K562 (cell line): ENCODE measurements around the gene PTGER3. TPM values are rescaled to one million over a fixed set of nuclear protein-coding genes. Genes with fewer than 3 reads are reported as not detected.

Source experiments
- ATAC-seq: fragments of 200-7000 bp; cut with Tn5 transposase; 3 replicates; pipeline ENCODE4 v1.9.1; 2020; ENCODE audit warnings: moderate library complexity
- BruUV-seq: library from RNA; stranded (reverse); fragments of 400-500 nt; replicated peaks from 2 replicates; lab custom pipeline; 2021; lab: Mats Ljungman, UMichigan
- CTCF ChIA-PET: fragments of 300-600 bp; formaldehyde crosslinking; extraction: SDS; loops from one replicate; lab custom pipeline; 2021; ENCODE audit warnings: low intra/inter-chr PET ratio; lab: Yijun Ruan, JAX
- POLR2A ChIA-PET: fragments of 300-600, 350-650 bp; sonication (Branson Sonifier 250); formaldehyde crosslinking; extraction: SDS; loops from one replicate; lab custom pipeline; 2021; ENCODE audit warnings: antibody characterized with exemption, inconsistent platforms; lab: Yijun Ruan, JAX
- DNase-seq, 4 experiments: peaks; one replicate each; pipeline versions ENCODE4 v3.0.0 to v3.0.0-alpha.2; 2011 to 2018; ENCODE audit warnings: low spot score in 3 of 4, mixed read lengths in 3 of 4; ENCODE audit errors: extremely low read depth in 1 of 4
- FAIRE-seq: peaks from 2 replicates; lab custom pipeline; 2011; peaks lifted over from hg19 to GRCh38; lab: Jason Lieb, UNC
- H2AFZ ChIP-seq: 2 replicates; pipeline ENCODE4 v1.6.0; 2011; ENCODE audit warnings: low read depth, low read length, control low read depth, inconsistent platforms
- H3K27ac ChIP-seq: fragments of 200-600 bp; 3 replicates; pipeline ENCODE4 v1.8.0; 2011; ENCODE audit warnings: low read depth, mild to moderate bottlenecking, control low read depth, inconsistent platforms, low read length, moderate library complexity, mixed read lengths; ENCODE audit errors: extremely low read depth
- H3K27me3 ChIP-seq, 2 experiments: fragments of 300-600 bp in 1 of 2; 2 replicates in 1 of 2; 3 replicates in 1 of 2; pipeline versions ENCODE4 v1.6.0 to v1.8.0; 2011; ENCODE audit warnings: inconsistent platforms in 2 of 2, low read length in 2 of 2, mild to moderate bottlenecking in 1 of 2, mixed read lengths in 1 of 2, moderate library complexity in 1 of 2; ENCODE audit not compliant: control insufficient read depth in 2 of 2, insufficient read depth in 2 of 2
- H3K36me3 ChIP-seq: fragments of 300-600 bp; 3 replicates; pipeline ENCODE4 v1.8.0; 2011; ENCODE audit warnings: mild to moderate bottlenecking, low read length, inconsistent platforms; ENCODE audit not compliant: control insufficient read depth, insufficient read depth
- H3K4me1 ChIP-seq, 2 experiments: fragments of 200-600 bp in 1 of 2; replicated peaks in 1 of 2; 2 replicates in 1 of 2; 3 replicates in 1 of 2; pipeline versions ENCODE4 v1.5.1 to v1.8.0; 2011; ENCODE audit warnings: inconsistent platforms in 2 of 2, low read length in 2 of 2, mild to moderate bottlenecking in 1 of 2, mixed read lengths in 1 of 2, moderate library complexity in 1 of 2; ENCODE audit not compliant: control insufficient read depth in 2 of 2, insufficient read depth in 2 of 2
- H3K4me2 ChIP-seq: 2 replicates; pipeline ENCODE4 v1.6.1; 2011; ENCODE audit warnings: low read length, control low read depth, inconsistent platforms, mixed read lengths; ENCODE audit not compliant: insufficient read depth
- H3K4me3 ChIP-seq: fragments of 200-600 bp; sonication (generic), shearing (Covaris generic); 2 replicates; pipeline ENCODE4 v1.5.1; 2016; ENCODE audit warnings: control low read depth, inconsistent platforms
- H3K79me2 ChIP-seq: fragments of 200-600 bp; 3 replicates; pipeline ENCODE4 v1.8.0; 2011; ENCODE audit warnings: low read length, inconsistent platforms; ENCODE audit not compliant: control insufficient read depth, insufficient read depth
- H3K9ac ChIP-seq, 2 experiments: 2 replicates each; pipeline versions ENCODE4 v1.6.0 to v1.6.1; 2011; ENCODE audit warnings: low read depth in 2 of 2, low read length in 2 of 2, control low read depth in 1 of 2, inconsistent platforms in 1 of 2, mild to moderate bottlenecking in 1 of 2, mixed read lengths in 1 of 2; ENCODE audit not compliant: insufficient read depth in 1 of 2
- H3K9me1 ChIP-seq: one replicate; pipeline ENCODE4 v1.6.0; 2011; ENCODE audit warnings: inconsistent platforms, mild to moderate bottlenecking, low read length, moderate library complexity; ENCODE audit not compliant: control insufficient read depth, insufficient read depth
- H3K9me3 ChIP-seq: replicated peaks from 2 replicates; pipeline ENCODE4 v1.5.1; 2011; ENCODE audit warnings: low read depth, low read length, inconsistent platforms; ENCODE audit not compliant: control insufficient read depth, insufficient read depth
- H4K20me1 ChIP-seq: replicated peaks from 2 replicates; pipeline ENCODE4 v1.6.1; 2011; ENCODE audit warnings: low read length, inconsistent platforms, mixed read lengths; ENCODE audit not compliant: control insufficient read depth, insufficient read depth
- HIVEP1 ChIP-seq: fragments of 250-450 bp; sonication (Bioruptor Pico); IDR thresholded peaks from 2 replicates; pipeline ENCODE4 v1.4.0; 2020; ENCODE audit warnings: mild to moderate bottlenecking
- HMBOX1 ChIP-seq: sonication (generic); IDR thresholded peaks from 2 replicates; pipeline ENCODE4 v1.6.1; 2016
- JUN ChIP-seq, 2 experiments: sonication (generic) in 1 of 2; formaldehyde crosslinking in 1 of 2; IDR thresholded peaks; 2 replicates each; pipeline versions ENCODE4 v1.6.1 to v1.8.0; 2012 to 2022; ENCODE audit warnings: borderline replicate concordance in 2 of 2, mild to moderate bottlenecking in 2 of 2, improper control_type of control experiment in 1 of 2, low read depth in 1 of 2, low read length in 1 of 2, missing genetic modification reagents in 1 of 2
- MAFF ChIP-seq: IDR thresholded peaks from 2 replicates; pipeline ENCODE4 v1.6.1; 2012; ENCODE audit warnings: low read length, improper control_type of control experiment
- MAFG ChIP-seq: fragments of 450-650 bp; conservative IDR thresholded peaks from 2 replicates; pipeline ENCODE4 v1.6.1; 2016; ENCODE audit warnings: missing genetic modification characterization, missing compliant biosample characterization
- MED1 ChIP-seq: sonication (generic); formaldehyde crosslinking; IDR thresholded peaks from 2 replicates; pipeline ENCODE4 v1.8.1; 2023; ENCODE audit warnings: missing genetic modification reagents, borderline replicate concordance
- NCOA6 ChIP-seq: fragments of 450-650 bp; IDR thresholded peaks from 2 replicates; pipeline ENCODE4 v1.6.1; 2017; ENCODE audit warnings: mild to moderate bottlenecking
- ZNF431 ChIP-seq: sonication (generic); formaldehyde crosslinking; IDR thresholded peaks from 2 replicates; pipeline ENCODE4 v1.8.0; 2022; ENCODE audit warnings: mild to moderate bottlenecking, missing genetic modification reagents
- ZNF717 ChIP-seq: fragments of 250-450 bp; sonication (Bioruptor Pico); IDR thresholded peaks from 2 replicates; pipeline ENCODE4 v1.5.0; 2021
- WGBS: fragments of 100-300 bp; shearing (Covaris generic); methylation state at CpG from one replicate; pipeline ENCODE4 v1.1.6; 2016; ENCODE audit warnings: low coverage, mixed read lengths; ENCODE audit not compliant: insufficient coverage; ENCODE audit errors: missing lambda C conversion rate; 5-methylcytosine and 5-hydroxymethylcytosine counted together
- in situ Hi-C: fragments of 300-500 bp; cut with MboI; formaldehyde crosslinking; loops from 4 replicates; pipeline ENCODE4 v1.15.0; 2018; ENCODE audit warnings: inconsistent platforms, mixed read lengths
- intact Hi-C: fragments of 100-400 bp; cut with micrococcal nuclease; formaldehyde crosslinking; loops from 2 replicates; pipeline ENCODE4 v1.14.2; 2022
- polyA plus RNA-seq, 8 experiments: library from polyadenylated mRNA; depleted of rRNA in 4 of 8; stranded (reverse) in 5 of 8; unstranded in 3 of 8; fragments of >200 nt; fragmentation: Nextera tagmentation in 2 of 8; fragmentation: Illumina TruSeq in 1 of 8; extraction: Ambion mirVana in 2 of 8; extraction: Trizol in 1 of 8; gene quantifications; 2 replicates each; pipeline versions ENCODE4 v1.2.1 to v1.2.3, GENCODE V29; 2011 to 2014; ENCODE audit warnings: inconsistent platforms in 1 of 8, missing spikeins in 1 of 8
- total RNA-seq, 7 experiments: library from RNA; depleted of rRNA in 6 of 7; stranded (reverse); fragments of >200 nt in 6 of 7; fragmentation: Illumina TruSeq in 2 of 7; extraction: Trizol in 2 of 7; gene quantifications; 2 replicates each; pipeline versions ENCODE4 v1.2.1 to v1.2.3, GENCODE V29; 2011 to 2021; ENCODE audit warnings: low replicate concordance in 1 of 7
- TF ChIP-seq, protein P1 (sequence below): fragments of 450-650 bp; IDR thresholded peaks from 2 replicates; pipeline ENCODE4 v1.6.1; 2016

Gene PTGER3
- total and polyA plus RNA-seq, 9 of the 15 experiments (the other 6 are each of a cell fraction or from before 2014, with no cell fraction given), result 3.8 to 28.5 (median 14.2) TPM

DNA sequence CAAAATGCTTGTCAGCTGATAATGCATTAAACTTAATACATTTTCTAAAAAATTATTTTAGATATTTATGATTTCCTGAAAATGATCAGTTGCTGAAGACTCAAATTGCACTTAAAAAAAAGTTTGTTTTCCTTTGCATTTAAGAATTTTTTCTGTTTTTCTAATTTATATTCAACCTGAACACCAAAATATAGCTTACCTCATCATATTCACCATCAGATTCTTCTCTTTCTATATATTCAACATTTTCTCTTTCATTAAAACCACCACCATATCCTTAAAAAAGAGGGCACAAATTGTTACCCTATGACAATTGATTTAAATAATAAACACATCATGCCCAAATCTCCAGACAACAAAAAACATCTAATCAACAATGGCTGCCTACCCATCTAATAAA, 24.7 kb upstream of the PTGER3 start (continued):
- TF ChIP-seq HMBOX1, result no peak
- TF ChIP-seq MAFG (tag), result peak; percentile 42
- TF ChIP-seq ZNF717 (CRISPR knock-in tag), result no peak
- TF ChIP-seq MAFF, result peak; percentile 58
- no peak for TF ChIP-seq ZNF431 (CRISPR knock-in tag)
- no peak for TF ChIP-seq JUN (IDR thresholded peaks at IDR 0.05; ENCODE audit: borderline replicate concordance, low read depth, low read length)
- TF ChIP-seq JUN (CRISPR knock-in tag; IDR thresholded peaks at IDR 0.05; ENCODE audit: borderline replicate concordance), result no peak
- TF ChIP-seq MED1 (CRISPR knock-in tag), result no peak
- no peak for TF ChIP-seq NCOA6

- DNase-seq (no peak), FAIRE-seq (no peak), ATAC-seq (no peak)
- 77% methylated on average over 4 of the region's 4 CpGs for WGBS
- in situ Hi-C loops, result loop anchor here (10.0 kb wide), 1 partner anchor 1517 kb away; no protein-coding TSS in a partner anchor
- CTCF ChIA-PET, result no interaction called here
- intact Hi-C loops, result no loop called here
- TF ChIP-seq, protein P1, sequence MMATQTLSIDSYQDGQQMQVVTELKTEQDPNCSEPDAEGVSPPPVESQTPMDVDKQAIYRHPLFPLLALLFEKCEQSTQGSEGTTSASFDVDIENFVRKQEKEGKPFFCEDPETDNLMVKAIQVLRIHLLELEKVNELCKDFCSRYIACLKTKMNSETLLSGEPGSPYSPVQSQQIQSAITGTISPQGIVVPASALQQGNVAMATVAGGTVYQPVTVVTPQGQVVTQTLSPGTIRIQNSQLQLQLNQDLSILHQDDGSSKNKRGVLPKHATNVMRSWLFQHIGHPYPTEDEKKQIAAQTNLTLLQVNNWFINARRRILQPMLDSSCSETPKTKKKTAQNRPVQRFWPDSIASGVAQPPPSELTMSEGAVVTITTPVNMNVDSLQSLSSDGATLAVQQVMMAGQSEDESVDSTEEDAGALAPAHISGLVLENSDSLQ, result no peak
- TF ChIP-seq HIVEP1, result no peak
- Histone ChIP-seq H3K79me2 (peaks cover 37% of the 10 kb centered on the region), H3K4me1 (no peaks in the 10 kb centered on the region), H3K36me3 (peaks cover 98% of the 10 kb centered on the region), H3K4me2 (no peak overlapping the region), H4K20me1 (no peaks in the 10 kb centered on the region), H3K9ac (no peak overlapping the region), H2AFZ (no peak overlapping the region), H3K9me1 (no peaks in the 10 kb centered on the region), H3K27me3 (no peaks in the 10 kb centered on the region), H3K27ac (no peak overlapping the region), H3K4me3 (no peak overlapping the region), H3K9me3 (no peaks in the 10 kb centered on the region)
- no TSS peak for BruUV-seq
- POLR2A ChIA-PET, result no interaction called here
Observed at GRCh38 chr1:71071720-71072119, 24.1 kb upstream of the PTGER3 start.
